ENCODE results near the gene STK38L.

DNA sequence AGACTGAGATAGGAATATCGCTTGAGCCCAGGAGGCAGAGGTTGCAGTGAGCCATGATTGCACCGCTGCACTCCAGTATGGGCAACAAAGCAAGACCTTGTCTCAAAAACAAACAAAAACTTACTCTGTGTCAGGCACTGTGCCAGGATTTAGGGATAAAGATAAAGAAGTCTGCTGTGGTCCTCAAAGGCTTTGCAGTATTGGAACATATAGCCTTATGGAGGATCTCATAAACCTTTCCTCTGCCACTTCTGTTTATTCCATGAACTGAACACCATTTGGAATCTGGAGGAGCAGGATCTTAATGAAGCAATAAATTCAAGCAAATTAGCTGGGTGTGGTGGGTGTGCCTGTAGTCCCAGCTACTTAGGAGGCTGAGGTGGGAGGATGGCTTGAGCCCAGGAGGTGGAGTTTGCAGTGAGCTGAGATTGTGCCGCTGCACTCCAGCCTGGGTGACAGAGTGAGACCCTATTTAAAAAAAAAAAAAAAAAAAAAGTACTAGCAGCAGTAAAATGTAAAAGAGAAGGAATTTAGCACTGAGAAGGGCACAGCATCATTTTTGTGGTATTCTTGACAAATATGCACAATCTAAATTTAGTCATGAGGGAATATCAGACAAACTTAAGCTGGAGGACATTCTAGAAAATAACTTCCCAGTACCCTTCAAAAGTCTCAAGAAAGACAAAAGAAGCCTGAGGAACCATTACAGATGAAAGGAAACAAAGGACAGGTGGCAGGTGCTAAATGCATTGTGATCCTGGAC is 115.7 kb downstream of the STK38L start:
- no peak for TF ChIP-seq EP300 (IDR thresholded peaks at IDR 0.05)
- TF ChIP-seq, protein P1, sequence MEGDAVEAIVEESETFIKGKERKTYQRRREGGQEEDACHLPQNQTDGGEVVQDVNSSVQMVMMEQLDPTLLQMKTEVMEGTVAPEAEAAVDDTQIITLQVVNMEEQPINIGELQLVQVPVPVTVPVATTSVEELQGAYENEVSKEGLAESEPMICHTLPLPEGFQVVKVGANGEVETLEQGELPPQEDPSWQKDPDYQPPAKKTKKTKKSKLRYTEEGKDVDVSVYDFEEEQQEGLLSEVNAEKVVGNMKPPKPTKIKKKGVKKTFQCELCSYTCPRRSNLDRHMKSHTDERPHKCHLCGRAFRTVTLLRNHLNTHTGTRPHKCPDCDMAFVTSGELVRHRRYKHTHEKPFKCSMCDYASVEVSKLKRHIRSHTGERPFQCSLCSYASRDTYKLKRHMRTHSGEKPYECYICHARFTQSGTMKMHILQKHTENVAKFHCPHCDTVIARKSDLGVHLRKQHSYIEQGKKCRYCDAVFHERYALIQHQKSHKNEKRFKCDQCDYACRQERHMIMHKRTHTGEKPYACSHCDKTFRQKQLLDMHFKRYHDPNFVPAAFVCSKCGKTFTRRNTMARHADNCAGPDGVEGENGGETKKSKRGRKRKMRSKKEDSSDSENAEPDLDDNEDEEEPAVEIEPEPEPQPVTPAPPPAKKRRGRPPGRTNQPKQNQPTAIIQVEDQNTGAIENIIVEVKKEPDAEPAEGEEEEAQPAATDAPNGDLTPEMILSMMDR (IDR thresholded peaks at IDR 0.05), result no peak
- TF ChIP-seq POLR2A (IDR thresholded peaks at IDR 0.05; ENCODE audit: low read depth), result no peak
- TF ChIP-seq POLR2AphosphoS5 (IDR thresholded peaks at IDR 0.05), result no peak

All from esophagus muscularis mucosa (tissue), 4 donors.